Midbrain (tissue), 1 donor: ENCODE results near the gene SERP2.
A peak's percentile ranks its signal among the peaks of the same experiment; 100 is the strongest.

Experiments used
- DNase-seq: peaks from one replicate; lab custom pipeline; 2025; lab: John Stamatoyannopoulos, UW

SERP2 gene

DNA sequence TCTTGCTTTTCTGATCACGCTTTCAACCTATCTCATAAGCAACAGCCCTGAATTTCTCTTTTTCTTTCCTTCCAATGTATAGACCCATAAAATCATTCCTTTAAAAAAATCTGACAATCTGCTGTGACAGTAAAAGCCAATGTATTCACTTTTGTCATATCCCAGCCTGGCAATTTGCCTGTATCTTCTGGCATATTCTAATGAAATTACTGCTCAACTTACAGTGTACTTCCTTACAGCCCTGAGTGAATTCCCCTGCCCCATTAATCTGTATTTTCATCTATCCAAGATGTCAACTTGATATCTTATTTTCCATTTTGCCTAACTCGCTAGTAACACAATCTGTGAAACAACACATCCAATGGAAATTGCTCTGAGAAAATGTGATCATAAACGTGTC lies 18.0 kb upstream of the SERP2 start:
- DNase-seq, result no peak

DNA sequence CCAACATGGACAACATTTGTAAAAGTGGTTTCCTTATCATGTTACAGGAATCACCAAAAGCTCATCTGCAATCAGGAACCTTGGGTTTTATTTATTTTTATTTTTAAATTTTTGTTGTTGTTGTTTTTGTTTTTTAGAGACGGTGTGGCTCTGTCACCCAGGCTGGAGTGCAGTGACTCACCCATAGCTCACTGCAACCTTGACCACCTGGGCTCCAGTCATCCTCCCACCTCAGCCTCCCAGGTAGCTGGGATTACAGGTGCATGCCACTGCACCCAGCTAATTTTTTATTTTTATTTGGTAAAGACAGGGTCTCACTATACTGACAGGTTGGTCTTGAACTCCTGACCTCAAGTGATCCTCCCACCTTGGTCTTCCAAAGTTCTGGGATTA lies 13.6 kb upstream of the SERP2 start:
- DNase-seq, result no peak

DNA sequence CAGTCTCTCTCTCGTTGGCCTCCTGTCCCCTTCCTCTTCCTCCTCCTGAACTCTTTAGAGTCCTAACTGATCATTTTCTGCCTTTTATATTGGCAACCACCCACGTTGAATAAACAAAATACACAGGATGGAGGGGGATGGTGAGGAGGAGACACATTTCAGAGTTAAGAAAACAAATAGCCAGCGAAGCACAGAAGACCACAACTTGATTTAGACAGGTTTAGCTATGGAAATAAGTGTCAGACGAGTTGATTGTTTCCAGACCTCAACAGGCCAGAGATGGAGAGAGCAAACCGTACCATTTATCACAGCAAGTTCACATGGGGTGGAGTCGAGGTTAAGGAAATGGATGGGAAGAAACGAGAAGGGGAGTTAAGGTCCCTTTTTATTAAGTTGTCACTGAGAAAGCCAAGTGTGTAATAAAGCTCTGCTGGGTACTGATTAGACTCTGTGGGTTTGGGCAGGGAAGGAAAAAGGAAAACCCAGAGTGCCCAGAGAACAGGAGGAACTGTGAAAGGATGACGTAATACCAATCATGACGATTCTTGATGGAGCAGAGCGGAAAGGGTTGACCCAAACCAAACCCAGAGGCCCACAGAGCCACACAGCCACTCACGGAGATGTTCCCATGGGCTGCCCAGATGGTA lies 11.1 kb upstream of the SERP2 start:
- no peak for DNase-seq

DNA sequence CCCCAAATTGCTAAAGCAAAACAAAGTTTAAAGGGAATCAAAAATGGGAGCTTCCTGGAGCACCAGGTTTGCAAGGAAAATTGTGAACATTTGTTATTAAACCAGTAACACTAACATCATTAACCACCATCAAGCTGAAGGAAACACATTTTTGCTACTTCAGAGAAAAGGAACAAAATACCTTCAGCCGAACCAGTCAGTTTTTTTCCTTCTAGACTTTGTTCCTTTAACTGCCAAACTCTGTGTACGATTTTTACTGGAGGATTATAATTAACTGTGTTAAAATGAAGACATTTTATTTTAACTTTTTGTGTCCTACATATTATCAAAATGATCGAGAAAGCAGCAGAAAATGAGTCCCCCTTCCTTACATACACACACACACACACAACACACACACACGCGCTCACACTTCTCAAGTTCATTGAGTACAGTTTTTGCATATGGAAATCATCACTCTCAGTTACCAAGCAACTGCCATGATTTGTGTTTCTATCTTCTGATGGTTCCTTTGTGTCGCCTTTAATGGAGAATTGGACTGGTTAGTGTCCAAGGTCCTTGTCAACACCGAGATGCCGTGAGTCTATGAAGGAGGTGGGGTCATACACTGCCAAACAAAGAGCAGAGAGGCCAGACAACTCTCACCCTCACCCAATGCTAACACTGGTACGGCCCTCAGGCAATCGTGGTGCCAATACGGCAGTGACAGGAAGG lies 9.8 kb upstream of the SERP2 start:
- DNase-seq, result no peak

DNA sequence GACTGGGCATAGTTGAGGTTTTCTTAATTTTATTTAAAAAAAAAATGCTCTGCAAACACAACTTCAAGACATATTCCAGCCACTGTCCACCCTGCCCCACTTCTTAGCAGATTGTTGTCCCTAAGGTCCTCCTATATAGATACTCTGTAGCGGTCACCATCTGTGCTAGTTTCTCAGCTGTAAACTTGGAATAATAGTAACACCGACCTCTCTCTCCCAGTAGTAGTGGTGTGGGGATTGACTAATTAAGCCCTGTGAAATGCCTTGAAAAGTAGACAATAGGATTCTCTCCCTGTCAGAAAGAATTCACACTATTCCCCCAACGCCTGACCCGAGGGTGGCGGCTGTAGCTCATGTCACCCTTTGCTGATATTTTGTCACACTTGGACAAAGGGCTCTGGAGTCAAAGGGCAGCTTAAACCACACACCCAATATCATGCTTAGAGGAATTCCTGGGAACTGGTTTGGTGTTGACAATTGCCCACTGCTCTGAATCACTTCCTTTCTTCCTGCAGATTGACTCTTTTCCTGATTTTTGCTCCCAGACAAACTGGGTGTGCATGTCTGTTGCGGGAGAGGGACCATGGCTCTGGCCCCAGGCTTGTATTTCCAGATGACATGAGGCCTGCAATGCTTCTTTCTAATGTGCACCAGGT lies 9.2 kb upstream of the SERP2 start:
- no peak for DNase-seq

DNA sequence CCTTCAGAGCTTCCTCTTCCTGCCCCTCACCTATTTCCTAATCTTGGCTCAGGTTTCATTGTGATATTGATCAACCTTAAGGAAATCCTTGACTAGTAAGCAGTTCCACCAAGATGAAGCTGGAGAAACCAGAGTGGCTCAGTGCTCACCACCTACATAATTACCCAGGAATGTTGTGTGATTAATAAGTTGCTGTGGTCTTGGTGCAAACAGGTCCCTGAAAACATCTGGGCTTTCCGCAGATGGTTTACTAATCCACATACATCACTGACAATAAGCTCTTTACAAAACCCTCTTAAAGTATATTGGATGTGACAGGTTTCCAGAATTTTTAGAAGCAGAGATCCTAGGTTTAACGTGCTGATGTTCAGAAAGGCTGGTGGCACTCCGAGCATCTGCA lies 8.6 kb upstream of the SERP2 start:
- DNase-seq, result no peak

DNA sequence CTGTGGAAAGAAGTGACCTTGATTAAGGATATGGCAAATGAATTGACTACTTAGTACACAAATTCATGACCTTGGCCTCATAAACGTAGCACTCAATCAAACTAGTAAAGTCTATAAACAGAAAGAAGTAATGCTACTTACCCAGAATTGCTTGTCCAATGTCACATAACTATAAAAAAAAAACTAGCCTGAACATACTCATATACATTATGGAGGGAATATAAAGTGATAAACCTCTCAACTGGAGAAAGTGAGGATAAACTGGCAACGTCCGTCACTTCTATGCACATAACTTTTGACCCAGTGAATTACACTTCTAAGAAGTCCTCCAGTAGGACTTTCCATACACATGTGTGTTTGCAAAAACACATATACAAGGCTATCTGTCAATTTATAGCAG lies 7.7 kb upstream of the SERP2 start:
- no peak for DNase-seq

DNA sequence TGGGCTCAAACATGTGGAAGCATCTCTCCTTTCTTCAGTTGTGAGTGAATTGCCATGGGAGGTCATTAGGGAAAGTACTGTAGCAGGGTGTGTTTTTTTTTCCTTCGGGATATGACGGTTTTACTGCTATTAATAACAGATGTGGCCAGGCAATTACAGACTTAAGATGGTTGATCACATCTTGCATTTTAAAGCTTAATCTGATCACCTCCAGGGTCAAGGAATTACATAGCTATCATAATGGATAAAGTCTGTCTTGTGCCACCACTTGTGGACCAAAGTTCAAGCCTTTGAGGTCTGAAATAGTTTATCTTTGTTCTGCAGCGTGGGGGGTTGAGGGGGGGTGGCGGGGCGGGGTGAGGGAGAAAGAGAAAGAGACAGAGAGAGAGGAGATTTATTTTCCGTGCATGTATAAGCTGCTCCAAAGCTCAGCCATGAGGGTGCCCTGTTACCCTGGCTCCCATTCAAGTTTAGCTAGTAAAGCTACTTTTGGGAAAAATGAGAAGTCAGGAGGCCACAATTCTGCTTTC lies 5.5 kb upstream of the SERP2 start:
- no peak for DNase-seq

DNA sequence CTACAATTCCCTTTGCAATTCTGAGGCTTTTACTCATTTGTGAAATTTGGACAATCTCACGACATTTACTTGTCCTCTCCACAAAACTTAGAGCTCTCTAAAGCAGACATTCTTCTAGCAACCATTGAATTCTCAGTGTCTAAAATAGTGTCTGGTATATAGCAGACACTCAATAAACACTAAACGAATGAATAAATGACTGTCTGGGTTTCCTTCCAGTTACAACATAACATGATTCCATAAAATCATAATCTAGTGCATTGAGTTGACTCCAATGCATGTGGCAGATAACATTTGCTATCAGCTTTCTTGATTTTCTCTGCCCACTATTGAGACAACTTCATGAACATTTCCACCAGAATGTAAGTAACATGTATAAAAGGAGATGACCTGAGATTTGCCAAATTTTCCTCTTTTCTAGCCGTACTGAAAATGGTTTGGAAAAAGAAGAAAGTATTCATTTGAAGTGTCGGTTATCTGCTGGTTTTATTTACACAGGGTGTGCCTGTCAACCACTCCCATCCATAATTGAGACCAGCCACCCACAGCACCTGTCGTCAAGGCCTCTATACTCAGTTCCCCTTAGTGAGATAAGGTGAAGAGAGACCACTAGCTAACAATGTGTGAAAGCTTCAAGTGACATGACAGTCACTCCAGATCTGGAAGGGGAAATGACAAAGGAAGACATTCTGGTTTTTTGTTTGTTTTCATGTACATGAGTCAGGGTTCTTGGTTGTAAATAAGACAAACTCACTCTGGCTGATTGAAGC lies 4.8 kb upstream of the SERP2 start:
- DNase-seq, result no peak

DNA sequence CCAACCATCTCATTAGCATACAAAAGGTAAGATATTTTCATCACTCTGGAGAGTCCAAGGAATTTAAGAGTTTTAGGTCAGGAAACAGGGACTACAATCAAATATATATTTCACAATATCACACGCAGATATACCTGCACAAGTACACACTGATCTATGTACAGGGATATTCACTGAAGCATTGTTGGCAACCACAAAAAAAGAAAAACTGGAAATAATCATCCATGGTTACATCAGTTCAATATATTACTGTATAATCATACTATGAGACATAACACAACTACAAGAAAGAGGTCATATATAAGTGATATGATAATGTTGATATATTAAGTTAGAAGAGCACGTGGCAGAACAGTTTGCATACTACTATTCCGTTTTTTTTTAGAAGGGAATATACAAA lies 2.2 kb upstream of the SERP2 start:
- no peak for DNase-seq

DNA sequence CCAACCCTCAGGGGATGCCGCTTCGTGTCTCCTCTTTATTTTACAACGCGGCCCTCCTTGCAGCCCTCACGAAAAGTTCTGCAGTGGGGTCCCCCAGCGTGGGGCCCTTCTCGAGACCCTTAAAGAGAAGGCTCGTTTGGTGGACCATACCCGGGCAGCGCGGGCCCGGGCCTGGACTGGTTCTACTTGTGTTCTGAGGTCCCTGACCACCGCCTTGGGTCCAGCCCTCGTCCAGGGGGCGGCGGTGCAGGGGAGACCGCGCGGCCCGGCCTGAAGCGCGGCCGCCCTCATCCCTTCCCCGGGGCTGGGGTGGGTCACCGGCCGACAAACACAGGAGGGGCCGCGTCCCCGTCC lies 400 bp upstream of the SERP2 start:
- no peak for DNase-seq

DNA sequence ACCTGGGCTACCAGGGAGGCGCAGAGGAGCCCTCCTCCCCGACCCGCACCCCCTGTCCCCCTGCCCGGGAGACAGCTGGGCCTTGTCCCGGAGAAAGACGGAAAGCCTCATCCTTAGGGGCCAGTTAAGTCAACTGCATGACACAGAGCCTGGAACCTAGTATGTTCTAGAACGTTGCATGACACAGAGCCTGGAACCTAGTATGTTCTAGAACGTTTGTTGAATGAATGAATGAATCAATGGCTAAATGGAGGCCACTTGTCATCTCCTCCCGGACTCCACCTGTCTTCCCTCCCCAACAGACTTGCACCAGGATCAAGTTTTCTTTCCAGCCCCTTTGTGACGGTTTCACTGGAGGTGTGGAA lies 706 bp downstream of the SERP2 start:
- DNase-seq, result peak; percentile 48

DNA sequence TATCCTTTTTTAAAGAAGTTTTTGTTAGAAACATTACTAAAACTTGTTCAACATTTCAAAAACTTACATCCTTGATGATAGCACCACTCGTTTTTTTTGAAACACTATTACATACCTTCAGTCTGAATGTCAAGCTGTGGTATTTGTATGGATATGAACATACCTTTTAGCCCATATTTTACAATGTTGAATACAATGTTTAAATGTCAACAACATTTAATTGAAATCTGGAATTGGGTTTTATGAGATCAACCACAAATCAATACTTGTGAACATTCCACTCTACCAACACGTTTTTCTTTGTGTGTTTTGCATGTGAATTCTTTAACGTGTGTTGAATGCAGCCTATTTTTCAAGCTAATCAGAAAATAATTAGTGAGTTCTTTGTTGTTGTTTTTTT lies 4.7 kb downstream of the SERP2 start:
- no peak for DNase-seq

DNA sequence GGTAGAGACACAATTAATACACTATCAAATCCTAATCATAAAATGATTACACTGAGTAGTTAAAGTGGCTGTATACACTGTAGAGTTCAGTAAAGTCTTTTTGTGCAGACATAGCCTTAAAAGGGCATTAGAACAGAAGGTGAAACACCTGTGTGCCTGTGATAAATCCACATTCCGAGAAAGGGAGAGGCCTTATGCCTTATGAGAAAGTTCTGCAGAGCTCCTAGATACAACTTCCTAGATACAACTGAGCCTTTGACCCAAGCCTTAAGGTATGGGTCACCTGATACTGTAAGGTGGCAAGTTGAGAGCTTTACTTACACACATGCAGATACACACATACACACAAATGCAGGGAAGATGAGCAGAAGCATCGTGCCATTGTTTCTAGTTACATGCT lies 6.3 kb downstream of the SERP2 start:
- no peak for DNase-seq

DNA sequence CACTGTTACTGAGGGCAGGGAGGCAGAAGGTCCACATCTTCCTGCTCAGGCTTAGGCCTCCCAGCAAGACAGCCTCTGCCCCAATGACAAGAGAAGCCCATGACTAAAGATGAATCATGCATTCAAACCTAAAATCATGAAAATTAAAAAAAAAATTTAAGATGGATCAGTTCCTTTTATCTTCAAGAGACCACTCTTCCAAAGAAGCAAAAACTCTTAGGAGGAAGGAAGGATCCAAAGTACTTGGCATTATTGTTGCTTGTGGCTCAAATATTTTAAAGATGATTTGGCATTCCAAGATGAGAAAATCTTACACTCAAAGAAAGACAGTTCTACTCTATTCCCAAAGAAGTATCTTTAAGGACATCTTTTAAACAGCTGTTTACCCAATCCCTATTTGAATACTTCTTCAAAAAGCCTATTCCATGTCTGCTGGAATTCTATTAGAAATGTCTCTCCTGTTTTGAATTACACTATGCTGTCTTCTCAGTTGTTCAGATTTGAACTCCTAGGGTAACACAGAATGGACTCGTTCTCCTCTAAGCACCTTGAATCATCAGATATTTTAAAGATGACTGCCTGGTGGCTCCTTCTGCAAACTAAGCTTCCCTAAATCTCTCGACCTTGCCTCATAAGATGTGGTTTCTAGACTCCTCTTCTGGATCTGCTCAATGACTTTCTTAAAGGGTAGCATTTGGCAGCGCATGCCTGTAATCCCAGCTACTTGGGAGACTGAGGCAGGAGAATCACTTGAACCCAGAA lies 7.0 kb downstream of the SERP2 start:
- no peak for DNase-seq

DNA sequence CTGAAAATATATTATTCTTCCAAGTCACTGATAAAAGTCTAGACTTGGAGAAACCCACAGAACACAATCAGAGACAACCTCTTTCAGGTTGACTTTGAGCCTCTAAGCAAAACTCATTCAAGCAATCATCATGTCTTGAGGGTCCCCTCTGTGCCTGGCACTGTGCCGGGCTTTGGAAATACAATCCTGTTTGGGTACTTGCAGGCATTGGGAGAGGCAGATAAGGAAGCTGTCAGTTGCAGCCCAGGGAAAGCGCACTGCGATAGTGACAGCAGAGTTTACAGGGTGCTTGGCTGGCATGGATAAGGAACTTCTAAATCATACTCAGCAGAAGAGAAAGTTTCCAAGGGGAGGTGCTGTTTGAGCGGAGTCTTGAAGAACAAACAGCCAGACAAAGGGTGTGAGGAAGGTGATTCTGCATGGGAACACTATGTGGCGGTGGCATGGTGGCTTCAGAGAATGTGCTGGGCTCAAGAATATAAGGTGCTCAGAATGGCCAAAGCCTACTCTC lies 9.1 kb downstream of the SERP2 start:
- DNase-seq, result no peak

DNA sequence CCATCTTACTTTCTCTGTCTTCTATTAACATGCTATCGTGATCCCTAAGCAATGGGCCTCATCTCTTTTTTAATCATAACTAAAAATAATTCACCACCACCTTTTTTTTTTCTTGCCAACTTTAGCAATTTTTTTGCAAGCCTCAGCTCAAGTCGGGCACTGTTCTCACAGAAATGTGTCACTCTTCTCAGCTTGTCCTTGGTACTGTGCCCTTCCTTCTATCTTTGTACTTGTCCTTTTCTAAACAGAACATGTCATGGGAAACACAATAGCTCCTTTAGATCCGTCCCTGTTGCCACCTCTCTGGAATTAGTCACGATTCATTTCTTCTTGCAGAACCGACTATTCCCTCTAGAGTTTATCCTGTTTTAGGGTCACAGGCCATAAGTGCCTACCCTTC lies 10.3 kb downstream of the SERP2 start:
- DNase-seq, result peak; percentile 14

DNA sequence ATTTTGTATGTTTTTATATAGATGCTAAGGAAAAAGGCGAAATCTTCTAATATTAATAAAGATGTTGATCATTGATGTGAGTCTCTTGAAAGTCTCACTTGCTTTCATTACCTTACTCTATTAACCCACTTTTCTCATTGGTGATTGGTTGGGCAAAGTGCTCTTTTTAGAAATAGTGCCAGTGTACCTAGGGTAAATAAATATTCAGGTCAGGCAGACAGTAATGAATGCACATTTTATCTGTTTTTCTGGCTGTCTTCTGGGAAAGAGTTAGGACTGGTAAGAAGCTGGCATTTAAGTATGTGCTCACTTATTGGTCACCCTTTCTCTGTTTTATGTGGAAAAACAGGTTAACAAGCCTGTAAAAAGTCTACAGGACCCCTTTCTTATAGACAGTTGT lies 11.2 kb downstream of the SERP2 start:
- DNase-seq, result no peak

DNA sequence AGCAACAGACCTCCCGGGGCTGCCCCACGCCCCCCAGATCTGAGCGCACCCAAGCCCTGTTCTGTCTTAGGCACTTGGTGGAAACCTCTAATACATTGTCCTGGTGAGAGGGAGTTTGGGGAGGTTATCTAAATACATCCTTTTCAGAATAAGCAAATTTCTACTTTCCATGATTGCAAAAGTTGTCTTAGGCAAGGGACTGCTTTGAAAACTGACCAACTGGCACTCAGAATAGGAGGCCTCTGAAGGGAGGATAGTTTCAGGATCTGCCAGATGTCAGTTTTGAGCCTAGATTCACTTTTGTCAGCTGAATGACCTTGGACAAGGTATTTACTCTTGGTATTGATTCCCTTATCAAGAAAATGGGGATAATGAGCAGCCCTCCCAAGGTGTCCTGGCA lies 11.8 kb downstream of the SERP2 start:
- no peak for DNase-seq

DNA sequence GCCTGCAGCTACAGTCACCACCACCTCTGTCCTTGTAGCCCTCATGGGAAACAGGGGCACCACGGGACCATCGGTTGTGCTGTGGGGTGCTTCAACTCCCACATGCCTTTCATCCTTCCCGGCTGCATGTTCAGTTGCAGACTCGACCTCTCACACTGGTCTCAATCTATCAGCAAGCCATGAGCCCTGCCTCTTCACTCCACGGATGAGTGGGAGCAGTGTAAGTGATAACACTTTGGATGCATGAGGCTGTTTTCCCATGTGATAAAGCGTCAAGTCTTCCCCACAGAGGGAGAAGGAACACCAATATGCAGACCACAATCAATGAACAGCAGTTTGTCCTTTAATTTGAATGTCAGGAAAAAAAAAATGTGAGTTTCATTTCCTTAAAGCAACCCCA lies 12.2 kb downstream of the SERP2 start:
- DNase-seq, result no peak

DNA sequence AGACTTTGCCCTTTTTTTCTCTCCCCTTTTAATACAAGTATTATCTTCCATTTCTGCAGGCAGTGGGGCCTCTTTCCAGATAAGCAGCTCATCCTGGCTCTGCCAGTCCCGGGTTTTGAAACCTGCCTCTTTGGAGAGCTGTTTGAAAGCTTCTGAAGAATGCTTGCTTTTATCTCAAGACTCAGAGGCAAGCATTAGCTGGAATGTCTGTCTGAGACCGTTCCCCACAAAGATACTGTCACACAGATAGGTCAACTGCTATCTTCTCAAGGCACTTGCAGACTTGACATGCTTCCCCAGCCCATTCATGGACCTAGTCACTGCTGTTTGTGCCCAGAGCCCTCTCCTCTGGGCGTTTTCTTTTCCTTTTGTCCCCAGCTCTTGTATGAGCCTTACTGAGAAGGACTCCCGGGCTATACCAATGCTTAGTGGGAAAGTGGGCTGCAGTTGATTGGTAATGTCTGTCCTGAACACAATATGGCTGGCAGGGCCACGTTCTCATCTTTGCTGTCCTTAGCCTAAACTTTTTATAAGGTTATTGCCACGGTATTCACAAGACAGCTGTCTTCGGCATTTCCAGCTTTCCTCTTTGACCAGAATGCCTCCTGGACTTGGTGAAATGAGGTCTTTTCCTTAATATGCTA lies 13.4 kb downstream of the SERP2 start:
- no peak for DNase-seq
